ENCODE data around the gene RSPH3.

DNA sequence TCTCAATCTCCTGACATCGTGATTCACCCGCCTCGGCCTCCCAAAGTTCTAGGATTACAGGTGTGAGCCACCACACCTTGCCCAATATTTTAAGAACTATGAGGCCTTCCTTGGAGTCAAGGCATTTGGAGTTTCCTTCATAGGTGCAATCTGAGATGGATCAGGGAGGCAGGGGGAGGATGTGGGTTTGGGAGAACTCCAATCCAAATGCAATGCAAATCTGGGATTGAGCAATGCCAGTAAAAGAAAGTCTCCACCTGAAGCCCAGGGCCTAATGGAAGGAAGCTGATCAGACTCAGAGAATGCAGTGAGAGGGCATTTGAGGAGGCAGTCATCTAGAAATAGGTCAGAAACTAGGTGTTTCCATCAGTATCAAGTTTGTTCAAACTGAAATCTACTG lies 21.2 kb downstream of the RSPH3 start:
- TF ChIP-seq, protein P1, sequence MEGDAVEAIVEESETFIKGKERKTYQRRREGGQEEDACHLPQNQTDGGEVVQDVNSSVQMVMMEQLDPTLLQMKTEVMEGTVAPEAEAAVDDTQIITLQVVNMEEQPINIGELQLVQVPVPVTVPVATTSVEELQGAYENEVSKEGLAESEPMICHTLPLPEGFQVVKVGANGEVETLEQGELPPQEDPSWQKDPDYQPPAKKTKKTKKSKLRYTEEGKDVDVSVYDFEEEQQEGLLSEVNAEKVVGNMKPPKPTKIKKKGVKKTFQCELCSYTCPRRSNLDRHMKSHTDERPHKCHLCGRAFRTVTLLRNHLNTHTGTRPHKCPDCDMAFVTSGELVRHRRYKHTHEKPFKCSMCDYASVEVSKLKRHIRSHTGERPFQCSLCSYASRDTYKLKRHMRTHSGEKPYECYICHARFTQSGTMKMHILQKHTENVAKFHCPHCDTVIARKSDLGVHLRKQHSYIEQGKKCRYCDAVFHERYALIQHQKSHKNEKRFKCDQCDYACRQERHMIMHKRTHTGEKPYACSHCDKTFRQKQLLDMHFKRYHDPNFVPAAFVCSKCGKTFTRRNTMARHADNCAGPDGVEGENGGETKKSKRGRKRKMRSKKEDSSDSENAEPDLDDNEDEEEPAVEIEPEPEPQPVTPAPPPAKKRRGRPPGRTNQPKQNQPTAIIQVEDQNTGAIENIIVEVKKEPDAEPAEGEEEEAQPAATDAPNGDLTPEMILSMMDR (IDR thresholded peaks at IDR 0.05) = no peak
- TF ChIP-seq POLR2A (IDR thresholded peaks at IDR 0.05) = no peak

All from uterus (tissue), 2 donors.